GM12873 (cell line): ENCODE results near the gene RET.

Experiments
- CTCF ChIP-seq: IDR thresholded peaks from 2 replicates; pipeline ENCODE4 v1.5.1; 2012; ENCODE audit warnings: low read depth, mild to moderate bottlenecking, moderate library complexity, low read length, control low read depth; ENCODE audit not compliant: insufficient read depth; ENCODE audit errors: missing control alignments

The RET gene

DNA sequence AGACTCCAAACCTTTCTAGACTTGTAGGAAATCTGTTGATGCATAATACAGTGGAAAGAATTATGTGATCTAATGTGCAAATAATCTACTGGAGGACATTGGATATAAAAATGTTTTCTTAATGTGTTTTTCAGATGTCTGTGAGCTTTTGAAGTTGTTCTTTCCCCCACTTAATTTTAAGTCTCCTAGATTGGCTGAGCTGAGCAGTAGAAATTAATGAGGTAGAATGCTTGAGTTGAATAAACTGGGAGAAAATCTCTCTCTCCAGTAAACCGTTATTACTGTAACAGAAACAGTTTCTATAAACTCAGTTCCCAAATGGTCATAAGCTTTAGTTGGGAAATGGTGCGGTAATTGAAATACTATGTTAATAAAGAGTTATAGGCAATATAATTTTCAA lies 77.0 kb downstream of the RET start:
- no peak for TF ChIP-seq CTCF

GRCh38 chr10:43155221-43155620 lies 78.4 kb downstream of the RET start:
- TF ChIP-seq CTCF: no peak

GRCh38 chr10:43155741-43156140 lies 78.9 kb downstream of the RET start:
- no peak for TF ChIP-seq CTCF

DNA sequence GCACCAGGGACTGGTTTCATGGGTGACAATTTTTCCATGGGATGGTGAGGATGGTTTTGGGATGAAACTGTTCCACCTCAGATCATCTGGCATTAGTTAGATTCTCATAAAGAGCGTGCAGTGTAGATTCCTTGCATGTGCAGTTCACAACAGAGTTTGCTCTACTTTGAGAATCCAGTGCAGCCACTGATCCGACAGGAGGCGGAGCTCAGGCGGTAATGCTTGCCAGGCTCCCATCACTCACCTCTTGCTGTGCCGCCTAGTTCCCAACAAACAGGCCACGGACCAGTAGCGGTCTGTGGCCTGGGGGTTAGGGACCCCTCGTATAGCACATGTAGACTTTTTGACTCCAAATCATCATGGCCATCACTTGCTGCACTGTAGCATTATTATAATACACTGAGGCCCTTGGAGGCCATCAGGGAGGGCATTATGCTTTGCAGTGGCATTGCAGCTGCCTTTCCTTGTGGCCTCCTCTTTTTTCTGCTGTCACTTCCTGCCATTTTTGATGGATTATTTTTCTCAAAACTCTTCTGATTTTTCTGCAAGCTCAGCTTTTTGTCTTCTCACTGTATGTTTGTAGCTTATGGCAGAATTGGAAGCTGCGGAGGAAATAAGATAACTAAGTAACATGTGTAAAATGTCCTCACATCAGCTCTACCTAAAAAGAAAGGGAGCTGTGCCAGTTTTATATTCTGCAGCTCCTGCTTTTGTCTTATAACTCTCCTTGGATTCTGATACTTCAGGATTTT lies 79.9 kb downstream of the RET start:
- TF ChIP-seq CTCF: no peak

- no peak for TF ChIP-seq CTCF
These were observed 81.8 kb downstream of the RET start for GRCh38 chr10:43158636-43159035.

DNA sequence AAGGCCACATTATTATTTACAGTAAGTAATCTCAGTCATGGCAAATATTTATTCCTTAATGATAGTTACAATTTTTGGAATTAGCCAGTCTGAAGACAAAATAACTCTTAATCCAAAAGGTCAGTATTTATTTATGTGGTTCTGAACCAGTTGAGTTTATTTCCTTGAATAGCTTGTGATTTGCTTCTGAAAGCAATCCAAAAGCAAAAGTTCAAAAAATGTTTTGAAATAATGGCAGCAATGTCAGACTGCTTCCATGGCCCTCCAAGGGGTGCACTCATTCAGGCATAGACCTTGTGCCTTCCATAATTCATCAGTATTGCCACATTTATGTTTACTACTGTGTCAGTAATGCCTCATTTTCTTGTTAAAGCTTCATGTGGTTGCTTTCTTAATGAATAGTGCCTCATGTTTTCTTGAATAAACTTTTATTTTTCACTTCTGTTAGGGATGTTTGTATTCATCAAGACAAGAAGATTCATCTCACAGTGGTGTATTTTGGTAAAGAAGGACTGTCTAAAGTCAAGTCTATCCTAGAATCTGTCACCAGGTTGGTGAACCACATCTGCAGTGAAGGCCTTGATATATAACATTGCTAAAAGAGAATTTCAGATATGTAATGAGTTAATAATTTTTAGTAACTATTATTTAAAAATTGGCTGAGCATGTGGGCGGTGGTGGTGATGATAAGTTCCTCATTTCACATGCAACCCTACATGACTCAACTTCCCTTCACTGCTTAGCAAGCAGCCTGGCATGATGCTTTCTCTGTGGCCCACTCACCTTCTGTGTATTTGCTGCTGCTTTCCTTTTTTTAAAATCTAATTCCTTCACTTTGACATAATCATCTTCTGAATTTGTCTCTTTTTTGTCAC lies 83.4 kb downstream of the RET start:
- TF ChIP-seq CTCF: no peak

DNA sequence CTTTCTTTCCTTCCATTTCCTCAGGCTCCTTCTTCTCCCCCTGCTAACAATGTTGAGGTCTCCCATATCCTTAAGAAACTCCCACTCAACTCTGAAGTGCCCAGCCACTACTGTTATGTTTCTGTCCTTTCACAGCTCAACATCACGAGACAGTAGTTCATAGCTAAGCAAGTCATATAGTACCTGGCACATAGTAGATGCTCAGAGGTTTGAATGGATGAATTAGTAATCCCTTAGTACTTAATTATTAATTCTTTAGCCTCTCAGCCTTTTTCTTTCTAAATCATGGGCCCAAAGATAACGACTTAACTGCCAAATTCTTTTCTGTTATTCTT lies 84.0 kb downstream of the RET start:
- TF ChIP-seq CTCF: no peak
